Breast epithelium (tissue), 3 donors: ENCODE measurements around the gene HERC2.

Experiments
- CTCF ChIP-seq, 3 donors: fragments of 450-650 bp; IDR thresholded peaks; one replicate each; pipeline ENCODE4 v1.5.1; 2016 to 2017; ENCODE audit warnings: antibody characterized with exemption in 3 of 3, mild to moderate bottlenecking in 3 of 3, moderate library complexity in 3 of 3
- POLR2A ChIP-seq: fragments of 450-650 bp; IDR thresholded peaks from one replicate; pipeline ENCODE4 v1.6.1; 2016; ENCODE audit warnings: antibody characterized with exemption, mild to moderate bottlenecking, moderate library complexity

GRCh38 chr15:28122038-28122949 lies 199.7 kb downstream of the HERC2 start:
- TF ChIP-seq POLR2A: no peak
- no peak for TF ChIP-seq CTCF (IDR thresholded peaks at IDR 0.05)
